Osteocyte (in vitro differentiated cells): Measurements from ENCODE around the gene RELL1. TPM values are rescaled to one million over a fixed set of nuclear protein-coding genes. Genes with fewer than 3 reads are reported as not detected.

ENCODE experiments used
- DNase-seq: peaks from one replicate; pipeline ENCODE4 v3.0.0; 2021; ENCODE audit warnings: mixed read lengths; ENCODE audit not compliant: unreplicated experiment; ENCODE audit errors: extremely low spot score
- H3K27ac Mint-ChIP-seq: one replicate; pipeline ENCODE4 v1.8.0; 2021; ENCODE audit warnings: mild to moderate bottlenecking, mixed read lengths; ENCODE audit not compliant: unreplicated experiment
- H3K27me3 Mint-ChIP-seq: one replicate; pipeline ENCODE4 v1.8.0; 2021; ENCODE audit warnings: mixed read lengths; ENCODE audit not compliant: unreplicated experiment
- H3K36me3 Mint-ChIP-seq: one replicate; pipeline ENCODE4 v1.8.0; 2021; ENCODE audit warnings: mixed read lengths; ENCODE audit not compliant: unreplicated experiment
- H3K4me1 Mint-ChIP-seq: one replicate; pipeline ENCODE4 v1.8.0; 2021; ENCODE audit warnings: mixed read lengths; ENCODE audit not compliant: unreplicated experiment
- H3K4me3 Mint-ChIP-seq: one replicate; pipeline ENCODE4 v1.8.0; 2021; ENCODE audit warnings: mild to moderate bottlenecking, moderate library complexity, mixed read lengths; ENCODE audit not compliant: unreplicated experiment
- H3K9me3 Mint-ChIP-seq: one replicate; pipeline ENCODE4 v1.8.0; 2021; ENCODE audit warnings: mixed read lengths; ENCODE audit not compliant: unreplicated experiment
- CTCF ChIP-seq: fragments of 200-600 bp; sonication (generic); IDR thresholded peaks from 2 replicates; pipeline ENCODE4 v1.5.0; 2021; ENCODE audit warnings: antibody characterized with exemption, mild to moderate bottlenecking, moderate library complexity
- long read RNA-seq: library from polyadenylated mRNA; unstranded; transcript quantifications from one replicate; pipeline ENCODE4 v2.0.0, GENCODE V29; 2021
- total RNA-seq: library from RNA; stranded (reverse); gene quantifications from 2 replicates; pipeline ENCODE4 v1.2.1, GENCODE V29; 2021

The RELL1 gene
- 15.6 and 17.4 TPM in 2 replicates for total RNA-seq
- long read RNA-seq, transcript RELL1-202 (7 exons, 1,350 nt): major isoform, 9 of 15 reads
- long read RNA-seq, partial matches to known transcripts: 3 of 15 reads
- long read RNA-seq, other reads (novel, unspliced or antisense): 3 of 15 reads

GRCh38 chr4:37686373-37687193, at the start of gene RELL1:
Gene RELL1 (minus strand): TSS chr4:37686376. CDS start chr4:37686287, 89 bp downstream.
- TF ChIP-seq CTCF: no peak
- Mint-ChIP-seq H3K4me1 (peaks cover 13% of the 10 kb centered on the region), H3K27me3 (no peaks in the 10 kb centered on the region), H3K9me3 (no peaks in the 10 kb centered on the region), H3K4me3 (peak within 1 kb of the TSS; percentile 83), H3K36me3 (no peaks in the 10 kb centered on the region), H3K27ac (peak within 1 kb of the TSS; percentile 86)
- peak; percentile 100 for DNase-seq

- H3K36me3 Mint-ChIP-seq: no peaks in the 10 kb centered on the region
- no peaks in the 10 kb centered on the region for H3K9me3 Mint-ChIP-seq
- peaks cover 2% of the 10 kb centered on the region for H3K27me3 Mint-ChIP-seq
- H3K27ac Mint-ChIP-seq: no peak overlapping the region
- H3K4me3 Mint-ChIP-seq: no peak overlapping the region
- no peaks in the 10 kb centered on the region for H3K4me1 Mint-ChIP-seq
- no peak for DNase-seq
- no peak for TF ChIP-seq CTCF
These were observed 49.4 kb upstream of the RELL1 start for GRCh38 chr4:37735578-37735977.

- no peak for DNase-seq
- no peak for TF ChIP-seq CTCF
- Mint-ChIP-seq H3K9me3 (no peaks in the 10 kb centered on the region), H3K4me1 (no peaks in the 10 kb centered on the region), H3K4me3 (no peak overlapping the region), H3K27ac (no peak overlapping the region), H3K27me3 (peaks cover 2% of the 10 kb centered on the region), H3K36me3 (no peaks in the 10 kb centered on the region)
These were observed 48.8 kb upstream of the RELL1 start for GRCh38 chr4:37734989-37735388.

GRCh38 chr4:37733240-37733867, 47.2 kb upstream of the RELL1 start:
- no peak for TF ChIP-seq CTCF
- H3K4me1 Mint-ChIP-seq: peaks cover 2% of the 10 kb centered on the region
- H3K36me3 Mint-ChIP-seq: no peaks in the 10 kb centered on the region
- H3K4me3 Mint-ChIP-seq: no peak overlapping the region
- no peak overlapping the region for H3K27ac Mint-ChIP-seq
- DNase-seq: no peak
- peaks cover 2% of the 10 kb centered on the region for H3K27me3 Mint-ChIP-seq
- H3K9me3 Mint-ChIP-seq: no peaks in the 10 kb centered on the region
